ENCODE results near the gene METTL1. TPM values are rescaled to one million over a fixed set of nuclear protein-coding genes. Genes with fewer than 3 reads are reported as not detected.

Gene METTL1
- total RNA-seq, 1 experiment from 2014 or later: 37.8 TPM

GRCh38 chr12:57762463-57762862, 9.4 kb downstream of the METTL1 start:
- Histone ChIP-seq H3K4me3 (ENCODE audit: low read depth, low read length) (no peak overlapping the region), H3K36me3 (ENCODE audit: control insufficient read depth, insufficient read depth, low read length) (no peaks in the 10 kb centered on the region), H3K4me1 (0 out of 2 replicates have a peak, but pooled peaks cover 9% of the 10 kb centered on the region), H3K27me3 (replicated peaks; ENCODE audit: control insufficient read depth, insufficient read depth, low read length) (no peaks in the 10 kb centered on the region), H3K9me3 (no peaks in the 10 kb centered on the region)
- Mint-ChIP-seq H3K27ac (ENCODE audit: unreplicated experiment) (no peak overlapping the region), H3K9me3 (ENCODE audit: unreplicated experiment) (no peaks in the 10 kb centered on the region), H3K4me3 (ENCODE audit: unreplicated experiment) (no peak overlapping the region), H3K4me1 (ENCODE audit: low read depth, unreplicated experiment) (peaks cover 7% of the 10 kb centered on the region), H3K36me3 (ENCODE audit: insufficient read depth, unreplicated experiment) (peaks cover 9% of the 10 kb centered on the region), H3K27me3 (ENCODE audit: insufficient read depth, unreplicated experiment) (no peaks in the 10 kb centered on the region)
- DNase-seq: no peak
- BruUV-seq (replicated peaks): no TSS peak
- CTCF ChIA-PET: interaction anchor here (0.6 kb wide), 1 partner anchor 64 kb away, joined by 3 read pairs; no protein-coding TSS in a partner anchor
- intact Hi-C loops (cut with micrococcal nuclease; ENCODE audit: unreplicated experiment): no loop called here
- no peak for TF ChIP-seq CTCF (IDR thresholded peaks at IDR 0.05; ENCODE audit: insufficient read depth in 1 of 2, low read depth in 1 of 2, low read length in 1 of 2, severe bottlenecking in 1 of 2, unreplicated experiment in 1 of 2)
- POLR2A ChIA-PET: no interaction called here

GRCh38 chr12:57761391-57761998, 10.4 kb downstream of the METTL1 start:
- no peaks in the 10 kb centered on the region for H3K36me3 ChIP-seq (ENCODE audit: control insufficient read depth, insufficient read depth, low read length)
- ChIA-PET CTCF (no interaction called here), POLR2A (interaction anchor here (0.5 kb wide), 1 partner anchor 29 kb away, joined by 4 read pairs; no protein-coding TSS in a partner anchor)
- Mint-ChIP-seq H3K36me3 (ENCODE audit: insufficient read depth, unreplicated experiment) (peaks cover 3% of the 10 kb centered on the region), H3K27ac (ENCODE audit: unreplicated experiment) (no peak overlapping the region), H3K4me3 (ENCODE audit: unreplicated experiment) (no peak overlapping the region), H3K4me1 (ENCODE audit: low read depth, unreplicated experiment) (peaks cover 7% of the 10 kb centered on the region), H3K9me3 (ENCODE audit: unreplicated experiment) (no peaks in the 10 kb centered on the region), H3K27me3 (ENCODE audit: insufficient read depth, unreplicated experiment) (no peaks in the 10 kb centered on the region)
- no TSS peak for BruUV-seq (replicated peaks)
- 0 out of 2 replicates have a peak, but pooled peaks cover 1% of the 10 kb centered on the region for H3K4me1 ChIP-seq
- intact Hi-C loops (cut with micrococcal nuclease; ENCODE audit: unreplicated experiment): no loop called here
- DNase-seq: no peak
- TF ChIP-seq CTCF (IDR thresholded peaks at IDR 0.05; ENCODE audit: insufficient read depth in 1 of 2, low read depth in 1 of 2, low read length in 1 of 2, severe bottlenecking in 1 of 2, unreplicated experiment in 1 of 2): no peak
- no peak overlapping the region for H3K4me3 ChIP-seq (ENCODE audit: low read depth, low read length)
- no peaks in the 10 kb centered on the region for H3K9me3 ChIP-seq
- no peaks in the 10 kb centered on the region for H3K27me3 ChIP-seq (replicated peaks; ENCODE audit: control insufficient read depth, insufficient read depth, low read length)

GRCh38 chr12:57760347-57760982, 11.4 kb downstream of the METTL1 start:
- Histone ChIP-seq H3K4me3 (ENCODE audit: low read depth, low read length) (no peak overlapping the region), H3K27me3 (replicated peaks; ENCODE audit: control insufficient read depth, insufficient read depth, low read length) (no peaks in the 10 kb centered on the region), H3K4me1 (0 out of 2 replicates have a peak, but pooled peaks cover 7% of the 10 kb centered on the region), H3K9me3 (no peaks in the 10 kb centered on the region), H3K36me3 (ENCODE audit: control insufficient read depth, insufficient read depth, low read length) (no peaks in the 10 kb centered on the region)
- CTCF ChIA-PET: interaction anchor here (1.0 kb wide), 1 partner anchor 12 kb away, joined by 6 read pairs; the partner anchor contains the start of genes EEF1AKMT3 and METTL1
- H3K27me3 Mint-ChIP-seq (ENCODE audit: insufficient read depth, unreplicated experiment): no peaks in the 10 kb centered on the region
- H3K27ac Mint-ChIP-seq (ENCODE audit: unreplicated experiment): no peak overlapping the region
- no peaks in the 10 kb centered on the region for H3K9me3 Mint-ChIP-seq (ENCODE audit: unreplicated experiment)
- H3K4me3 Mint-ChIP-seq (ENCODE audit: unreplicated experiment): no peak overlapping the region
- intact Hi-C loops (cut with micrococcal nuclease; ENCODE audit: unreplicated experiment): no loop called here
- no peak for TF ChIP-seq CTCF (IDR thresholded peaks at IDR 0.05; ENCODE audit: insufficient read depth in 1 of 2, low read depth in 1 of 2, low read length in 1 of 2, severe bottlenecking in 1 of 2, unreplicated experiment in 1 of 2)
- no peaks in the 10 kb centered on the region for H3K36me3 Mint-ChIP-seq (ENCODE audit: insufficient read depth, unreplicated experiment)
- H3K4me1 Mint-ChIP-seq (ENCODE audit: low read depth, unreplicated experiment): peaks cover 7% of the 10 kb centered on the region
- DNase-seq: no peak
- POLR2A ChIA-PET: no interaction called here
- BruUV-seq (replicated peaks): no TSS peak

Data from Caco-2 (cell line).